Right kidney (tissue), 9 donors: ENCODE data around the gene POU5F1.
"Not testable (repeated sequence)": the region's sequence is repeated elsewhere in the genome, so short reads cannot be mapped to it uniquely, and the experiment has no call there.

ENCODE experiments used
- DNase-seq: peaks from one replicate; pipeline ENCODE4 v3.0.0-alpha.2; 2016
- long read RNA-seq, 8 donors: transcript quantifications; one replicate each; lab custom pipeline, GENCODE V29; 2026

The POU5F1 gene
- long read RNA-seq, donor 1, result 0 reads
- long read RNA-seq, donor 2, result 0 reads
- long read RNA-seq, donor 3, result 0 reads
- long read RNA-seq, donor 4, result 0 reads
- long read RNA-seq, donor 5, partial matches to known transcripts, result 7 of 7 reads
- long read RNA-seq, donor 5, other reads (novel, unspliced or antisense), result 0 of 7 reads
- long read RNA-seq, donor 6, result 0 reads
- long read RNA-seq, donor 7, result 0 reads
- long read RNA-seq, donor 8, result 0 reads

- no peak for DNase-seq
Observed at GRCh38 chr6:31170600-31170881, at the start of gene POU5F1. TSS of gene POU5F1 (minus strand) at chr6:31170682. CDS start at chr6:31170620, 62 bp downstream.

DNA sequence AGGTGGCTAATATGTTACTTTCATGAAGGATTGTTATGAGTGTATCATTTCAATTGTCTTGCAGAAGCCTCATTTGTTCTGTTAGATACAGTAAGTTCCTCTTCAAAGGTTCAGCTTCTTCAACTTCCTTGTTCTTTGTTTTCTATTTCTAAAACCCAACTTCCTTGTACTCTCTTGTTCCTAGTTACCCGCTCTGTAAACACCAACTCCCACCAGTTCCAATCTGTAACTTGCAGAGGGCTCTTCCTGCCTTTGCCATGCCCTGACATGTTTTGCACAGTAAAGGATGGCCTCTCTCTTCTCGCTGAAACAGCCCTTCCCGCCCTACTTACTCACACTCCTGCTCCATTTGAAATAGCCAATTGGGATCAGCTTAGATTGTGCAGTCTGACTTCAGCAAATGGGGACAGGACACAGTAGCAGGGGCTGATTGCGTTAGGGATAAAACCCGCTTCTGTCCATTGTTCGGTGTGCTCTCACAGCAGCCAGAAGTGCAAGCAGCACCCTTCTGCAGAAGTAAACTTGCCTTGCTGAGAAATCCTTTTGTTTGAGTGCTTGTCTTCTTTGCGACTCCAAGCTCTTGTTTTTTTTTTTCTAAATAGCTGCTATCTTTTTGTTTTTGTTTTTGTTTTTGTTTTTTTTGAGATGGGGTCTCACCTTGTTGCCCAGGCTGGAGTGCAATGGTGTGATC is 45.9 kb upstream of the POU5F1 start:
- DNase-seq, result no peak

GRCh38 chr6:31215216-31215615 is 44.7 kb upstream of the POU5F1 start:
- not testable (repeated sequence) for DNase-seq

GRCh38 chr6:31214516-31214915 is 44.0 kb upstream of the POU5F1 start:
- no peak for DNase-seq

DNA sequence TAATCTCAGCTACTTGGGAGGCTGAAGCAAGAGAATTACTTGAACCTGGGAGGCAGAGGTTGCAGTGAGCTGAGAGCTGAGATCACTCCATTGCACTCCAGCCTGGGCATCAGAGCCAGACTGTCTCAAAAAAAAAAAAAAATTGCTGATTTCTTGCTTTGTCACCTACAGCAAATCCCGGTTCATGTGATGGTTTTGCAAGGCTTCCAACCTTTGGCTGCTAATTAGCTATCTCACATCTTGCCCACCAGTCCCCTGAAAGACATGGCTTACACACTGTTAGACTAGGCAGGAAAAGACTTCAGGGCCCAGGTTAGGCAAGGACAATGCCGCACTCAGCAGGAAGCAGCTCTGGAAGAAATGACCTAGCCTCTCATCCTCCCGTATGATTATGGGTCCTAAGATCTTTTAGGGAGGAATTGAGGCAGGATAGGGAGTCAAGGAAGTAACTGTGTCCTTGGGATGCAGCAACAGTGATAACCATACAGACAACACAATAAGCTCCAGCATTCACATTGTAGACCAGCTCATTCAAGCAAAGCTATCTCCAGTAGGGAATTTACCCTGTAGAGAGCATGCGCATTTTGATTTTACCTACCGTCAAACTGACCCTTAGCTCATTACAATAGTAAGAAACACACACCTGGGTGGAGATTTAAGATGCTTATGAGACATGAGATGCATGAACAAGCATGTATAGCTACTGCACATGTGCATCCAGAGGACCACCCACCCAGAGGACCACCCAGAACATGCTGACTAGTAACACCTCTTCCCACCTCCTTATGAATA is 40.5 kb upstream of the POU5F1 start:
- no peak for DNase-seq

DNA sequence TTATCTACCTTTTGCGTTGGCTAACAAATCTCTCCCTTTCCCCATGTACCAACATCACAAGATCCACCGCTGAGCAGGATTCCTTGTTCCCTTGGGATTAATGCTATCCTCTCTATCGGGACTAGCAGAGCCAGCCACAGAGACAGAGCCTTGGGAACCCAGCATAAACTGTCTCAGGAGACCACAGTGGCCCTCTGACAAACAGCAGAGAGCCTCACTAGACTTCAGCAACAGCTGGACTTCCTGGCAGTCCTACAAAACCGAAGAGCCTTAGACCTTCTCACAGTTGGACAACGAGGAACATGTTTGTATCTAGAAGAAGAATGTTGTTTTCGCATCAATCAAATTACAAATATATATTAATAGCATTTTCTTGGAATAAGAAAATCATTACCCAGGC is 39.6 kb upstream of the POU5F1 start:
- no peak for DNase-seq

DNA sequence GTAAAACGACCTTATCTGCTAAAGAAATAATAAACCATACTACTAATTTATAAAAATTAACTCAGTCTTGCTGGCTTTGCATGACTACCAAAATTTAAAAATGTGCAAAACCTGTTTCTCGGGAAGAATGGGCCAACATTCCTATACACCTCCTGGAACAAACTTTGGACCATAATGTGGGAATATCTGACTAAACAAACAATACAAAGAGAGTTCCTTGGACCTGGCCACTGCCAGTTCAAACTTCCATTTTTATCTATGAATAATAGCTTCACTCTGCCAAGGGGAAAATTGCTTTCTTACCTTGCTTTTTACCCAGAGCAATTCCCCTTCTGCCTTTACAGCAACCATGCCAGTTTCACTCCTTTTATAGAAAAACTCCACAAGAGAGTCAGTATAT is 38.7 kb upstream of the POU5F1 start:
- DNase-seq, result no peak

DNA sequence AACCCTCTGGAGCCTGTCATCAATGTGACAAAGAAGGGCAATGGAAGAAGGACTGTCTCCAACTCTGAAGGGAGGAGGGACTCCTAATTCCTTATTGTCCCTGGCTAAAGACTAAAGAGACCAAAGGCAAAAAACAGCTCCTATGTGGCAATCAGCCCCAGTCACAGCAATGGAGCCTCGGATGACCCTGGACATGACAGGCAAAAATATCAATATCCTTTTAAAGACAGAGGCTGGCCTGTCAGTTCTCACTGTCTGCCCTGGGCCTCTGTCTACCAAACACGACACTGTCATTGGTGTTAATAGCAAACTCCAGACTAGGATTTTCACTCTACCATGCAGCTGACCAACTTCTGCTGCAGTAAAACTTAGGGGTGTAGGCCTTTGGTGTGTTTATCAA is 38.0 kb upstream of the POU5F1 start:
- no peak for DNase-seq

GRCh38 chr6:31205638-31206037 is 35.2 kb upstream of the POU5F1 start:
- no peak for DNase-seq

GRCh38 chr6:31204751-31205145 is 34.3 kb upstream of the POU5F1 start:
- DNase-seq, result no peak

DNA sequence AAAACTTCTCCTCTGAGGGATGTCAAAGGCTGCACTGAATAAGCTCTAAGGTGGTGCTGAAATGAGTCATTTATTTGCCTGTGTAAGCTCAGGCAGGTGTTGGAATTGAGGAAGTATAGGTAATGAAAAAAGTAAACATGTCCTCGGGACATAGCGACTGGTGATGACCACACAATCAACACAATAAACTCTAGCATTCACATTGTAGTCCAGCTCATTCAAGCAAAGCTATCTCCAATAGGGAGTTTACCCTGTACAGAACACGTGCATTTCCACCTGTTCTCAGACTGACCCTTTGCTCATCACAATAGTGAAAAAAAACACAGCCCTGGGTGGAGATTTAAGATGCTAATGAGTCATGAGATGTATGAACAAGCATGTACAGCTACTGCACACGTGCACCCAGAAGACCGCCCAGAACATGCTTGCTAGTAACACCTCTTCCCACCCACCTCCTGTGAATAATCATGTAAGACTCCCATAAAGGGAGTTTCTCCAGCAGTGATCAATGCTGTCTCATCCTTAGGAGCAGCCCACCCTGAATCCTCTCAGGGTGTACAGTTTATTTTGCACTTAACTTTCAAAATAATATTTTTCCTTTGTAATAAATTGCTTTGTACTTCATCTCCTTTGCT is 33.0 kb upstream of the POU5F1 start:
- peak; percentile 28 for DNase-seq

GRCh38 chr6:31202259-31203166 is 32.0 kb upstream of the POU5F1 start:
- DNase-seq, result no peak

GRCh38 chr6:31199105-31199452 is 28.6 kb upstream of the POU5F1 start:
- not testable (repeated sequence) for DNase-seq

DNA sequence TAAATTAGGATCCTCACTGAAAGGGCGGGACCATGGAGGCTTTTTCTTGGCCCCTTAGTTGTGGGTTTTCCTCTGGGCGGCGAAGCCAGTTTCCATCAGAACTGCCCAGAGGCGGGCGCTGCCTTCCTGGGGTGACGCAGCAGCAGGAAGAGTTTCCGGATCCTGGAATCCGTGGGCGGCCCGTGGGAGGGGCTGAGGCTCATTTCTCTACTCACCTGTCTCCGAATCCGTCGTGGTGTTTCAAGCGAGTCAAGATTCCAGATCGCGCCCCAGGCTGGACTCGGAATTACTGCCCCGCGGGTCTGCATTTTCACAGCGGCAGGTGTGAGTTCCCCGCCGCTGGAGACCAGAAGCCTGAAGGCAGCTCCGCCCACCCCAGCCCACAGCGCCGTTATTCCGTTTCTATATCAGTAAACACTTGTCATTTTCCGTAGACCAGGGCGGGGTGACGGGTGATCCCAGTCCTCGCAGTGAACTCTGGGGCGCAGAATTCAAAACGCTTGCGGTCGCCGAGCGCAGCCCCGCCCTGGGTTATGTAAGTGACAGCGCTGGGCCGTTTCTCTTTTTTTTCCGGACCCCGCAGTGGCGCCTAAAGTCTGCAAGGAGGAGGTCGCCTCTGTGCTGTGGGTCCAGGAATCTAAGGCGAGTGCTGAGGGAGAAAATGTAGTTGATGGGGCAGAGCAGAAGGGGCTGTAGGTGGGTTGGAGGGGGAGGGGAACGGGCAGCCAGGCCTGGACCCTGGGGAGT is 27.2 kb upstream of the POU5F1 start:
- peak; percentile 88 for DNase-seq

GRCh38 chr6:31196251-31197022 is 26.0 kb upstream of the POU5F1 start:
- DNase-seq, result not testable (repeated sequence)

- not testable (repeated sequence) for DNase-seq
Observed at GRCh38 chr6:31195308-31195979, 25.0 kb upstream of the POU5F1 start.

- DNase-seq, result no peak
Observed at GRCh38 chr6:31194061-31194834, 23.8 kb upstream of the POU5F1 start.

DNA sequence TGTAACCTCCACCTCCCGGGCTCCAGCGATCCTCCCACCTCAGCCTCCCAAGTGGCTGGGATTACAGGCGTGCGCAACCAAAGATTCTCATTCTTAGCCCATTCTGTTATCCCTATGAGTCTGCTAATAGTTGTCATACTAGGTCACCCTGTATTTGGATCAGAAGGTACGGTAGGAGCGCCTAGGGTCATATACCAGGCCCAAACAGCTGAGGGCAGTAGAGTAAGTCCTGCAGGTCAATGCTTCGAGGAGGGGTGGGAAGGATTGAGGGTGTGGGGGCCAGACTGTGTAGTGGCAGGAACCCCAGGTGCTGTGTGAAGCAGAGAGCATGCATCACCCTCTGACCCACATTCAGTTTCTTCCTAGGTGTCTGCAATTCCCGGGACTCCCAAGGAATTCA is 22.7 kb upstream of the POU5F1 start:
- no peak for DNase-seq

- peak; percentile 36 for DNase-seq
Observed at GRCh38 chr6:31192431-31193105, 22.1 kb upstream of the POU5F1 start.
